Gastrocnemius medialis (tissue), 4 donors: ENCODE data around the gene GCNT1. TPM values are rescaled to one million over a fixed set of nuclear protein-coding genes. Genes with fewer than 3 reads are reported as not detected.

ENCODE experiments used
- ATAC-seq, 2 donors: fragments of 150-250 bp; one replicate each; pipeline ENCODE4 v1.9.1; 2016
- DNase-seq, 2 donors: peaks; one replicate each; pipeline ENCODE4 v3.0.0-alpha.2; 2019
- H3K27ac ChIP-seq, 4 donors: fragments of 200-600 bp; sonication (generic); 1 replicate in 1 of 4; 2 replicates in 3 of 4; pipeline ENCODE4 v1.5.1; 2016 to 2018; ENCODE audit warnings: mild to moderate bottlenecking in 2 of 4, moderate library complexity in 1 of 4
- H3K27me3 ChIP-seq, 3 donors: fragments of 200-600 bp; sonication (generic) in 2 of 3; 1 replicate in 1 of 3; 2 replicates in 2 of 3; pipeline versions ENCODE4 v1.5.1 to v1.6.0; 2016 to 2019; ENCODE audit warnings: mild to moderate bottlenecking in 1 of 3, moderate library complexity in 1 of 3
- H3K36me3 ChIP-seq, 2 donors: fragments of 200-600 bp; sonication (generic) in 1 of 2; one replicate each; pipeline ENCODE4 v1.5.1; 2017 to 2018
- H3K4me1 ChIP-seq, 2 donors: fragments of 200-600 bp; sonication (generic) in 1 of 2; one replicate each; pipeline ENCODE4 v1.5.1; 2016 to 2017; ENCODE audit warnings: mild to moderate bottlenecking in 2 of 2
- H3K4me3 ChIP-seq, 4 donors: fragments of 200-600 bp; sonication (generic) in 3 of 4; 1 replicate in 1 of 4; 2 replicates in 3 of 4; pipeline ENCODE4 v1.5.1; 2016 to 2019; ENCODE audit warnings: mild to moderate bottlenecking in 2 of 4
- H3K9me3 ChIP-seq, 3 donors: fragments of 200-600 bp; sonication (generic) in 2 of 3; 1 replicate in 1 of 3; 2 replicates in 2 of 3; pipeline ENCODE4 v1.5.1; 2016 to 2019
- CTCF ChIP-seq, 5 experiments: fragments of 450-650 bp in 3 of 5; fragments of 200-600 bp in 2 of 5; sonication (generic) in 2 of 5; IDR thresholded peaks in 4 of 5; conservative IDR thresholded peaks in 1 of 5; 1 replicate in 4 of 5; 2 replicates in 1 of 5; pipeline ENCODE4 v1.5.1; 2016 to 2019; ENCODE audit warnings: antibody characterized with exemption in 5 of 5, mild to moderate bottlenecking in 3 of 5, moderate library complexity in 3 of 5
- POLR2A ChIP-seq, 2 donors: fragments of 450-650 bp; IDR thresholded peaks; one replicate each; pipeline ENCODE4 v1.6.1; 2017; ENCODE audit warnings: antibody characterized with exemption in 2 of 2, mild to moderate bottlenecking in 2 of 2, moderate library complexity in 2 of 2
- in situ Hi-C, 4 donors: fragments of 200-750 bp; cut with MboI; loops; one replicate each; pipeline versions ENCODE4 v1.15.0 to v1.8.0; 2017; ENCODE audit warnings: low sequenced_read_pairs in 4 of 4
- intact Hi-C: fragments of 100-400 bp; cut with DNase I; formaldehyde crosslinking; loops from one replicate; pipeline ENCODE4 v1.15.1; 2023; ENCODE audit warnings: low total_unique reads
- total RNA-seq, 4 donors: library from RNA; depleted of rRNA; stranded (reverse); fragments of >200 nt; gene quantifications; one replicate each; pipeline versions ENCODE4 v1.1.0 to v1.2.3, GENCODE V29; 2016

Gene GCNT1
- total RNA-seq, 4 donors from 2014 or later = 0.98 to 6.6 (median 4.2) TPM

GRCh38 chr9:76542360-76542759, 83.4 kb downstream of the GCNT1 start:
- ATAC-seq = no peak
- in situ Hi-C loops (no loop called here), intact Hi-C loops (no loop called here)
- Histone ChIP-seq H3K9me3 (no peaks in the 10 kb centered on the region), H3K27me3 (no peaks in the 10 kb centered on the region), H3K4me1 (peaks cover 0 to under 1% of the 10 kb centered on the region in 2 donors), H3K27ac (no peak overlapping the region), H3K4me3 (no peak overlapping the region), H3K36me3 (no peaks in the 10 kb centered on the region)
- TF ChIP-seq POLR2A (IDR thresholded peaks at IDR 0.05) (no peak), CTCF (IDR thresholded peaks at IDR 0.05 in 4 of 5, conservative IDR thresholded peaks at IDR 0.05 in 1 of 5) (no peak)
- no peak for DNase-seq

GRCh38 chr9:76545191-76545590, 86.2 kb downstream of the GCNT1 start:
- DNase-seq (no peak), ATAC-seq (no peak)
- no peaks in the 10 kb centered on the region for H3K27me3 ChIP-seq
- no peaks in the 10 kb centered on the region for H3K36me3 ChIP-seq
- intact Hi-C loops = no loop called here
- H3K9me3 ChIP-seq = no peaks in the 10 kb centered on the region
- H3K4me3 ChIP-seq = no peak overlapping the region
- no peak overlapping the region for H3K27ac ChIP-seq
- in situ Hi-C loops = no loop called here
- H3K4me1 ChIP-seq = no peaks in the 10 kb centered on the region
- TF ChIP-seq CTCF (IDR thresholded peaks at IDR 0.05 in 4 of 5, conservative IDR thresholded peaks at IDR 0.05 in 1 of 5) (no peak), POLR2A (IDR thresholded peaks at IDR 0.05) (no peak)

GRCh38 chr9:76552181-76552580, 93.2 kb downstream of the GCNT1 start:
- Histone ChIP-seq H3K36me3 (no peaks in the 10 kb centered on the region), H3K4me1 (no peaks in the 10 kb centered on the region)
- intact Hi-C loops = no loop called here

GRCh38 chr9:76552751-76553455, 93.9 kb downstream of the GCNT1 start:
- ATAC-seq (no peak), DNase-seq (no peak)
- H3K27ac ChIP-seq = no peak overlapping the region
- H3K4me1 ChIP-seq = no peaks in the 10 kb centered on the region
- H3K27me3 ChIP-seq = no peaks in the 10 kb centered on the region
- no peak overlapping the region for H3K4me3 ChIP-seq
- TF ChIP-seq CTCF (IDR thresholded peaks at IDR 0.05 in 4 of 5, conservative IDR thresholded peaks at IDR 0.05 in 1 of 5) = no peak
- TF ChIP-seq POLR2A (IDR thresholded peaks at IDR 0.05) = no peak
- intact Hi-C loops (no loop called here), in situ Hi-C loops (loop anchor here in 1 of 4 donors (25.0 kb wide), 1 partner anchor 91 kb away; the partner anchor contains the start of gene GCNT1)
- no peaks in the 10 kb centered on the region for H3K36me3 ChIP-seq
- H3K9me3 ChIP-seq = no peaks in the 10 kb centered on the region

More at GRCh38 chr9:76552181-76552580, 93.2 kb downstream of the GCNT1 start:
- Histone ChIP-seq H3K9me3 (no peaks in the 10 kb centered on the region), H3K27ac (no peak overlapping the region), H3K4me3 (no peak overlapping the region), H3K27me3 (no peaks in the 10 kb centered on the region)
- in situ Hi-C loops = loop anchor here in 1 of 4 donors (25.0 kb wide), 1 partner anchor 90 kb away; the partner anchor contains the start of gene GCNT1
- no peak for DNase-seq
- no peak for ATAC-seq
- TF ChIP-seq POLR2A (IDR thresholded peaks at IDR 0.05) (no peak), CTCF (IDR thresholded peaks at IDR 0.05 in 4 of 5, conservative IDR thresholded peaks at IDR 0.05 in 1 of 5) (no peak)
